Measurements from ENCODE around the gene ACER3. TPM values are rescaled to one million over a fixed set of nuclear protein-coding genes. Genes with fewer than 3 reads are reported as not detected.

The ACER3 gene
- polyA plus RNA-seq, 3 donors: 22.9 to 45.4 (median 23.6) TPM

GRCh38 chr11:76830639-76831327 is 29.9 kb upstream of the ACER3 start:
- Histone ChIP-seq H3K27ac (ENCODE audit: low read depth in 1 of 2, low read length in 2 of 2) (peak overlapping the region in 1 of 2 donors; percentile 14), H3K9ac (ENCODE audit: insufficient read depth, low read length, poor library complexity, severe bottlenecking) (no peak overlapping the region), H4K20me1 (ENCODE audit: insufficient read depth, low read length) (no peaks in the 10 kb centered on the region), H3K4me2 (replicated peaks; ENCODE audit: extremely low read depth, low read length, poor library complexity, severe bottlenecking) (no peak overlapping the region), H3K9me3 (replicated peaks in 1 of 2; ENCODE audit: control insufficient read depth in 1 of 2, insufficient read depth in 1 of 2, low read length in 2 of 2) (no peaks in the 10 kb centered on the region), H3K79me2 (ENCODE audit: insufficient read depth, low read length) (no peaks in the 10 kb centered on the region), H3K36me3 (replicated peaks in 1 of 2; ENCODE audit: control insufficient read depth in 1 of 2, insufficient read depth in 2 of 2, low read length in 2 of 2) (no peaks in the 10 kb centered on the region), H3K4me1 (ENCODE audit: control insufficient read depth in 1 of 2, insufficient read depth in 2 of 2, low read length in 2 of 2) (peaks cover 27 to 32% of the 10 kb centered on the region in 2 donors), H2AFZ (ENCODE audit: insufficient read depth, low read depth, low read length, poor library complexity, severe bottlenecking) (no peak overlapping the region), H3K4me3 (replicated peaks in 1 of 3; ENCODE audit: low read depth in 2 of 3, low read length in 3 of 3) (no peak overlapping the region), H3K27me3 (ENCODE audit: control insufficient read depth in 2 of 2, insufficient read depth in 2 of 2, low read length in 2 of 2) (no peaks in the 10 kb centered on the region)
- Mint-ChIP-seq H3K27ac (peak overlapping the region in 3 of 7 donors; percentile 31 to 72 (median 55)), H3K9me3 (peaks cover 0 to 4% (median 0%) of the 10 kb centered on the region in 7 donors), H3K4me1 (peaks cover 25% of the 10 kb centered on the region), H3K4me3 (peak overlapping the region in 1 of 2 donors; percentile 27), H3K36me3 (no peaks in the 10 kb centered on the region), H3K27me3 (ENCODE audit: low read depth in 3 of 3) (peaks cover 1 to 3% (median 2%) of the 10 kb centered on the region in 3 donors)
- intact Hi-C loops (cut with micrococcal nuclease): no loop called here
- WGBS (ENCODE audit: insufficient coverage): 100% methylated on average over 3 of the region's 9 CpGs
- DNase-seq: no peak
- TF ChIP-seq CTCF (IDR thresholded peaks at IDR 0.05): no peak

GRCh38 chr11:76831686-76832310 is 28.9 kb upstream of the ACER3 start:
- Mint-ChIP-seq H3K27me3 (ENCODE audit: low read depth in 3 of 3) (peaks cover 1 to 2% (median 1%) of the 10 kb centered on the region in 3 donors), H3K4me1 (peaks cover 20% of the 10 kb centered on the region), H3K9me3 (peaks cover 0 to 4% (median 0%) of the 10 kb centered on the region in 7 donors), H3K27ac (peak overlapping the region in 1 of 7 donors; percentile 31), H3K36me3 (no peaks in the 10 kb centered on the region), H3K4me3 (no peak overlapping the region)
- WGBS (ENCODE audit: insufficient coverage): no CpG with 5 or more reads among the region's 4 CpGs
- H3K4me1 ChIP-seq (ENCODE audit: control insufficient read depth in 1 of 2, insufficient read depth in 2 of 2, low read length in 2 of 2): peaks cover 33 to 35% of the 10 kb centered on the region in 2 donors
- H3K36me3 ChIP-seq (replicated peaks in 1 of 2; ENCODE audit: control insufficient read depth in 1 of 2, insufficient read depth in 2 of 2, low read length in 2 of 2): no peaks in the 10 kb centered on the region
- H3K79me2 ChIP-seq (ENCODE audit: insufficient read depth, low read length): no peaks in the 10 kb centered on the region
- H4K20me1 ChIP-seq (ENCODE audit: insufficient read depth, low read length): no peaks in the 10 kb centered on the region
- H3K4me3 ChIP-seq (replicated peaks in 1 of 3; ENCODE audit: low read depth in 2 of 3, low read length in 3 of 3): no peak overlapping the region
- intact Hi-C loops (cut with micrococcal nuclease): no loop called here
- H3K9me3 ChIP-seq (replicated peaks in 1 of 2; ENCODE audit: control insufficient read depth in 1 of 2, insufficient read depth in 1 of 2, low read length in 2 of 2): no peaks in the 10 kb centered on the region
- H3K9ac ChIP-seq (ENCODE audit: insufficient read depth, low read length, poor library complexity, severe bottlenecking): no peak overlapping the region
- DNase-seq: no peak
- H2AFZ ChIP-seq (ENCODE audit: insufficient read depth, low read depth, low read length, poor library complexity, severe bottlenecking): no peak overlapping the region
- H3K27ac ChIP-seq (ENCODE audit: low read depth in 1 of 2, low read length in 2 of 2): no peak overlapping the region
- H3K27me3 ChIP-seq (ENCODE audit: control insufficient read depth in 2 of 2, insufficient read depth in 2 of 2, low read length in 2 of 2): no peaks in the 10 kb centered on the region
- no peak for TF ChIP-seq CTCF (IDR thresholded peaks at IDR 0.05)
- H3K4me2 ChIP-seq (replicated peaks; ENCODE audit: extremely low read depth, low read length, poor library complexity, severe bottlenecking): no peak overlapping the region

Data from CD14-positive monocyte (primary cell).